Stimulated activated CD8-positive, alpha-beta memory T cell treated with anti-CD3 and anti-CD28 coated beads, Interleukin-15, amount 100 ng/mL, for 1 hour (primary cell): ENCODE results near the gene MRPL2.
"Not testable (repeated sequence)": the region's sequence is repeated elsewhere in the genome, so short reads cannot be mapped to it uniquely, and the experiment has no call there.

Experiments
- DNase-seq: peaks from one replicate; pipeline ENCODE4 v3.0.0-alpha.2; 2020; ENCODE audit warnings: low read depth

MRPL2 gene

GRCh38 chr6:43052842-43053544 is 6.2 kb downstream of the MRPL2 start:
- no peak for DNase-seq

- DNase-seq = no peak
Measured at GRCh38 chr6:43052225-43052841, 6.9 kb downstream of the MRPL2 start.

- DNase-seq = no peak
Measured at GRCh38 chr6:43050981-43051380, 8.3 kb downstream of the MRPL2 start.

- no peak for DNase-seq
Measured at GRCh38 chr6:43047998-43048397, 11.2 kb downstream of the MRPL2 start.

- no peak for DNase-seq
Measured at GRCh38 chr6:43045371-43045930, 13.8 kb downstream of the MRPL2 start.

GRCh38 chr6:43043310-43043709 is 15.9 kb downstream of the MRPL2 start:
- DNase-seq = no peak

- not testable (repeated sequence) for DNase-seq
Measured at GRCh38 chr6:43041475-43041874, 17.8 kb downstream of the MRPL2 start.

- DNase-seq = no peak
Measured at GRCh38 chr6:43040542-43041257, 18.5 kb downstream of the MRPL2 start.

GRCh38 chr6:43038727-43039126 is 20.5 kb downstream of the MRPL2 start:
- DNase-seq = no peak

- no peak for DNase-seq
Measured at GRCh38 chr6:43037706-43038105, 21.5 kb downstream of the MRPL2 start.

GRCh38 chr6:43037197-43037596 is 22.0 kb downstream of the MRPL2 start:
- no peak for DNase-seq

GRCh38 chr6:43036712-43037111 is 22.5 kb downstream of the MRPL2 start:
- DNase-seq = no peak

GRCh38 chr6:43035495-43036194 is 23.6 kb downstream of the MRPL2 start:
- DNase-seq = no peak

GRCh38 chr6:43034190-43034525 is 25.1 kb downstream of the MRPL2 start:
- no peak for DNase-seq

GRCh38 chr6:43033496-43034189 is 25.6 kb downstream of the MRPL2 start:
- DNase-seq = no peak

- DNase-seq = no peak
Measured at GRCh38 chr6:43032326-43032725, 26.9 kb downstream of the MRPL2 start.

- DNase-seq = no peak
Measured at GRCh38 chr6:43029120-43029519, 30.1 kb downstream of the MRPL2 start.

GRCh38 chr6:43026365-43026764 is 32.9 kb downstream of the MRPL2 start:
- DNase-seq = no peak

- no peak for DNase-seq
Measured at GRCh38 chr6:43024436-43024835, 34.8 kb downstream of the MRPL2 start.

- DNase-seq = peak; percentile 42
Measured at GRCh38 chr6:43021270-43022047, 37.8 kb downstream of the MRPL2 start, which contains the start of gene RRP36. Gene RRP36 (plus strand): TSS chr6:43021623. CDS start chr6:43021655, 32 bp downstream.

- DNase-seq = no peak
Measured at GRCh38 chr6:43020847-43021246, 38.4 kb downstream of the MRPL2 start.
